SK-N-SH treated with all-trans-retinoic acid at 6 μM for 48 hours (cell line): Measurements from ENCODE around the gene LPAR2.
A peak's percentile ranks its signal among the peaks of the same experiment; 100 is the strongest.

Source experiments
- ATAC-seq: fragments of 200-7000 bp; cut with Tn5 transposase; 3 replicates; pipeline ENCODE4 v1.9.1; 2020; ENCODE audit warnings: mild to moderate bottlenecking, moderate library complexity
- ARNTL ChIP-seq: fragments of 450-650 bp; formaldehyde crosslinking; IDR thresholded peaks from 2 replicates; pipeline ENCODE4 v1.5.0; 2020; ENCODE audit warnings: low read depth, mild to moderate bottlenecking, moderate library complexity, borderline replicate concordance
- BACH2 ChIP-seq: fragments of 250-450 bp; sonication (Bioruptor Pico); IDR thresholded peaks from 2 replicates; pipeline ENCODE4 v1.9.0; 2021; ENCODE audit warnings: mild to moderate bottlenecking, borderline replicate concordance
- CSDC2 ChIP-seq: fragments of 250-450 bp; sonication (Bioruptor Pico); IDR thresholded peaks from 2 replicates; pipeline ENCODE4 v1.5.0; 2020; ENCODE audit warnings: mild to moderate bottlenecking, moderate library complexity
- GLIS3 ChIP-seq: fragments of 250-450 bp; sonication (Bioruptor Pico); IDR thresholded peaks from 2 replicates; pipeline ENCODE4 v1.5.0; 2020; ENCODE audit warnings: mild to moderate bottlenecking, moderate library complexity
- ISL1 ChIP-seq: fragments of 250-450 bp; sonication (Bioruptor Pico); IDR thresholded peaks from 2 replicates; pipeline ENCODE4 v2.1.2; 2022; ENCODE audit warnings: mild to moderate bottlenecking, moderate library complexity
- OSR1 ChIP-seq: fragments of 250-450 bp; sonication (Bioruptor Pico); IDR thresholded peaks from 2 replicates; pipeline ENCODE4 v1.8.0; 2022; ENCODE audit warnings: moderate library complexity, mild to moderate bottlenecking, inconsistent platforms
- PPARA ChIP-seq: fragments of 250-450 bp; sonication (Bioruptor Pico); IDR thresholded peaks from 2 replicates; pipeline ENCODE4 v1.5.0; 2020; ENCODE audit warnings: mild to moderate bottlenecking, borderline replicate concordance
- SNAI2 ChIP-seq: fragments of 250-450 bp; sonication (Bioruptor Pico); IDR thresholded peaks from 2 replicates; pipeline ENCODE4 v1.5.0; 2020; ENCODE audit warnings: mild to moderate bottlenecking, moderate library complexity
- TCF4 ChIP-seq: fragments of 250-450 bp; sonication (Bioruptor Pico); IDR thresholded peaks from 2 replicates; pipeline ENCODE4 v1.8.0; 2021; ENCODE audit warnings: mild to moderate bottlenecking, moderate library complexity, borderline replicate concordance
- TOX ChIP-seq: fragments of 250-450 bp; sonication (Bioruptor Pico); IDR thresholded peaks from 2 replicates; pipeline ENCODE4 v1.8.0; 2021; ENCODE audit warnings: mild to moderate bottlenecking, moderate library complexity, borderline replicate concordance
- ZC3H10 ChIP-seq: fragments of 250-450 bp; sonication (Bioruptor Pico); IDR thresholded peaks from 2 replicates; pipeline ENCODE4 v1.5.1; 2021; ENCODE audit warnings: mild to moderate bottlenecking, moderate library complexity
- ZFP3 ChIP-seq: fragments of 250-450 bp; sonication (Bioruptor Pico); IDR thresholded peaks from 2 replicates; pipeline ENCODE4 v1.5.0; 2020; ENCODE audit warnings: mild to moderate bottlenecking, moderate library complexity
- ZFP30 ChIP-seq: fragments of 450-650 bp; formaldehyde crosslinking; IDR thresholded peaks from 2 replicates; pipeline ENCODE4 v1.5.0; 2022; ENCODE audit warnings: mild to moderate bottlenecking, moderate library complexity
- ZNF565 ChIP-seq: fragments of 450-650 bp; formaldehyde crosslinking; conservative IDR thresholded peaks from 2 replicates; pipeline ENCODE4 v1.5.0; 2020; ENCODE audit warnings: low read depth, mild to moderate bottlenecking, moderate library complexity
- ZNF70 ChIP-seq: fragments of 450-650 bp; formaldehyde crosslinking; IDR thresholded peaks from 2 replicates; pipeline ENCODE4 v1.5.0; 2020; ENCODE audit warnings: mild to moderate bottlenecking, moderate library complexity
- ZNF8 ChIP-seq: fragments of 450-650 bp; formaldehyde crosslinking; IDR thresholded peaks from 2 replicates; pipeline ENCODE4 v1.5.0; 2020; ENCODE audit warnings: mild to moderate bottlenecking, moderate library complexity
- TF ChIP-seq, protein P1 (sequence below): fragments of 250-450 bp; sonication (Bioruptor Pico); IDR thresholded peaks from 2 replicates; pipeline ENCODE4 v1.8.0; 2021; ENCODE audit warnings: low read depth, mild to moderate bottlenecking, moderate library complexity, borderline replicate concordance
- TF ChIP-seq, protein P2 (sequence below): fragments of 250-450 bp; sonication (Bioruptor Pico); IDR thresholded peaks from 2 replicates; pipeline ENCODE4 v1.5.0; 2020; ENCODE audit warnings: mild to moderate bottlenecking, moderate library complexity
- TF ChIP-seq, protein P3 (sequence below): fragments of 250-450 bp; sonication (Bioruptor Pico); IDR thresholded peaks from 2 replicates; pipeline ENCODE4 v1.8.0; 2020; ENCODE audit warnings: mild to moderate bottlenecking, moderate library complexity, borderline replicate concordance
- TF ChIP-seq, protein P4 (sequence below): fragments of 250-450 bp; sonication (Bioruptor Pico); IDR thresholded peaks from 2 replicates; pipeline ENCODE4 v1.5.1; 2020; ENCODE audit warnings: low read depth, mild to moderate bottlenecking, moderate library complexity
- TF ChIP-seq, protein P5 (sequence below): fragments of 250-450 bp; sonication (Bioruptor Pico); IDR thresholded peaks from 2 replicates; pipeline ENCODE4 v1.5.1; 2021; ENCODE audit warnings: mild to moderate bottlenecking, moderate library complexity

The LPAR2 gene

DNA sequence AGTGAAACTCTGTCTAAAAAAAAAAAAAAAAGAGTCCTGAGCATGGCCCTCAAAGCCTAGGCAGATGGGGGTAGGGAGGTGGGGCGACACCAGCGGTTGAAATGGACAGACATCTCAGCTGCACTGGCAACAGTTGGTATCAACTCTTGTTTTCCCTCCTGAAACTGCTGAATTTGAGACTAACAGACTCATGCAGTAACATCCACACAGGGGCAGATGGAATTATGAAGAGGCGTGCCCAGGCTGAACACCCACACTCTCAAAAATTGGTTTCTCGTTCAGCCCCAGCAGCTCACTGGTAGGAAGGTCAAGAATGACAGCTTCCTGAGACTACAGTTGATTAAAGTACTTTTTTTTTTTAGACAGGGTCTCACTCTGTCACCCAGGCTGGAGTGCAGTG lies 33.6 kb downstream of the LPAR2 start:
- no peak for ATAC-seq
- TF ChIP-seq, protein P1, sequence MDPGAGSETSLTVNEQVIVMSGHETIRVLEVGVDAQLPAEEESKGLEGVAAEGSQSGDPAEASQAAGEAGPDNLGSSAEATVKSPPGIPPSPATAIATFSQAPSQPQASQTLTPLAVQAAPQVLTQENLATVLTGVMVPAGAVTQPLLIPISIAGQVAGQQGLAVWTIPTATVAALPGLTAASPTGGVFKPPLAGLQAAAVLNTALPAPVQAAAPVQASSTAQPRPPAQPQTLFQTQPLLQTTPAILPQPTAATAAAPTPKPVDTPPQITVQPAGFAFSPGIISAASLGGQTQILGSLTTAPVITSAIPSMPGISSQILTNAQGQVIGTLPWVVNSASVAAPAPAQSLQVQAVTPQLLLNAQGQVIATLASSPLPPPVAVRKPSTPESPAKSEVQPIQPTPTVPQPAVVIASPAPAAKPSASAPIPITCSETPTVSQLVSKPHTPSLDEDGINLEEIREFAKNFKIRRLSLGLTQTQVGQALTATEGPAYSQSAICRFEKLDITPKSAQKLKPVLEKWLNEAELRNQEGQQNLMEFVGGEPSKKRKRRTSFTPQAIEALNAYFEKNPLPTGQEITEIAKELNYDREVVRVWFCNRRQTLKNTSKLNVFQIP = no peak
- no peak for TF ChIP-seq ZNF70 (CRISPR knock-in tag)

DNA sequence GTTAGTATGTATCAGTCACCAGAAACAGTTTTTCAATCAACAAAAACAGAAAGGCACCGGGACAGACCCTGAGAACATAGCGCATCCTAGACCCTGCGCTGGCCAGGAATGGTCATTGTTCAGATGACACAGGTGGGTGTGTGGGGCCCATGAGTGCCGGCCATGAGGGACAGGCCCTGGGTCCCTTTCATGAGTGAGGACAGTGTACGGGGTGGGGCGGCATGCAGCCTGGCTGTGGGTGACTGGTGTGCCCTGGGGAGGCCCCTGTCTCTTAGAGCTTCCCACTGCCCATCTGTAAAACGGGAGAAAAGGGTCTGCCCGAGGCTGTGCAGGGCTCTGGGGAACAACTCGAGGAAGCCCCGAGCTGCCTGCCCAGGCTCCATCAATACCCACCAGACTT lies 35.3 kb downstream of the LPAR2 start:
- TF ChIP-seq ZC3H10 (CRISPR knock-in tag) = no peak
- no peak for TF ChIP-seq PPARA (CRISPR knock-in tag)
- no peak for TF ChIP-seq ZNF70 (CRISPR knock-in tag)
- TF ChIP-seq, protein P2, sequence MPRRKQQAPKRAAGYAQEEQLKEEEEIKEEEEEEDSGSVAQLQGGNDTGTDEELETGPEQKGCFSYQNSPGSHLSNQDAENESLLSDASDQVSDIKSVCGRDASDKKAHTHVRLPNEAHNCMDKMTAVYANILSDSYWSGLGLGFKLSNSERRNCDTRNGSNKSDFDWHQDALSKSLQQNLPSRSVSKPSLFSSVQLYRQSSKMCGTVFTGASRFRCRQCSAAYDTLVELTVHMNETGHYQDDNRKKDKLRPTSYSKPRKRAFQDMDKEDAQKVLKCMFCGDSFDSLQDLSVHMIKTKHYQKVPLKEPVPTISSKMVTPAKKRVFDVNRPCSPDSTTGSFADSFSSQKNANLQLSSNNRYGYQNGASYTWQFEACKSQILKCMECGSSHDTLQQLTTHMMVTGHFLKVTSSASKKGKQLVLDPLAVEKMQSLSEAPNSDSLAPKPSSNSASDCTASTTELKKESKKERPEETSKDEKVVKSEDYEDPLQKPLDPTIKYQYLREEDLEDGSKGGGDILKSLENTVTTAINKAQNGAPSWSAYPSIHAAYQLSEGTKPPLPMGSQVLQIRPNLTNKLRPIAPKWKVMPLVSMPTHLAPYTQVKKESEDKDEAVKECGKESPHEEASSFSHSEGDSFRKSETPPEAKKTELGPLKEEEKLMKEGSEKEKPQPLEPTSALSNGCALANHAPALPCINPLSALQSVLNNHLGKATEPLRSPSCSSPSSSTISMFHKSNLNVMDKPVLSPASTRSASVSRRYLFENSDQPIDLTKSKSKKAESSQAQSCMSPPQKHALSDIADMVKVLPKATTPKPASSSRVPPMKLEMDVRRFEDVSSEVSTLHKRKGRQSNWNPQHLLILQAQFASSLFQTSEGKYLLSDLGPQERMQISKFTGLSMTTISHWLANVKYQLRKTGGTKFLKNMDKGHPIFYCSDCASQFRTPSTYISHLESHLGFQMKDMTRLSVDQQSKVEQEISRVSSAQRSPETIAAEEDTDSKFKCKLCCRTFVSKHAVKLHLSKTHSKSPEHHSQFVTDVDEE = no peak
- TF ChIP-seq BACH2 = no peak
- TF ChIP-seq ZNF8 (CRISPR knock-in tag) = no peak
- ATAC-seq = no peak

DNA sequence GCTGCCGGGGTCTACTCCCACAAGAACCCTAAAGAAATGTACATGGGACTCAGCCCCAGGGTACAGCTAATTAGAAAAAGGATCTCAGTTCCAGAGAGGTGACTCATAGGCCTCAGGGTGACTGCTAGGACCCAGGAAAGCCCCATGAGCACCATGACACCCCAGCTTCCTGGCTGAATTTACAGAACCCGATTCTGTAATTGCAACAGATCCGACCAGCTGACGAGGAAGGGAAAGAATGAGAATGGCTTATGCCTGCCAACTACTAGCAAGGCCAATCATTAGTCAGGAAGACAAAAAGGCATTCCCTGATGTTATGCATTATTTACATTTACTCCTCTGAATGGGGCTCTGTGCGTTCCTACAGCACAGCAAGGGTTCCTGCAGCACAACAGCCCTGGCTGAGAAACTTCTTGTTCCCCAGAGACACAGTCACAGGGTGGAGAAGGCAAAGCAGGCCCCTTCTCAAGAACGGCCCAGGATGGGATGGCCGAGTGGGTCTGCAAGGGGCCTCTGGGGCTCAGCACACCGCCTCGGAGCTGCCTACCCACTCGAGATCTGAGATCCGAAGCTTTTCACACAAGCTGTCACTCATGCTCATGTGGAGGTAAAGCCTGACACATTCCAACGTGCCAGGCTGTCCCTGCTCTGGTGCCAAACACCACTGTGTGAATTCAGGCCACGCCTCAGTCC lies 36.7 kb downstream of the LPAR2 start:
- TF ChIP-seq ZC3H10 (CRISPR knock-in tag) = no peak
- TF ChIP-seq, protein P3, sequence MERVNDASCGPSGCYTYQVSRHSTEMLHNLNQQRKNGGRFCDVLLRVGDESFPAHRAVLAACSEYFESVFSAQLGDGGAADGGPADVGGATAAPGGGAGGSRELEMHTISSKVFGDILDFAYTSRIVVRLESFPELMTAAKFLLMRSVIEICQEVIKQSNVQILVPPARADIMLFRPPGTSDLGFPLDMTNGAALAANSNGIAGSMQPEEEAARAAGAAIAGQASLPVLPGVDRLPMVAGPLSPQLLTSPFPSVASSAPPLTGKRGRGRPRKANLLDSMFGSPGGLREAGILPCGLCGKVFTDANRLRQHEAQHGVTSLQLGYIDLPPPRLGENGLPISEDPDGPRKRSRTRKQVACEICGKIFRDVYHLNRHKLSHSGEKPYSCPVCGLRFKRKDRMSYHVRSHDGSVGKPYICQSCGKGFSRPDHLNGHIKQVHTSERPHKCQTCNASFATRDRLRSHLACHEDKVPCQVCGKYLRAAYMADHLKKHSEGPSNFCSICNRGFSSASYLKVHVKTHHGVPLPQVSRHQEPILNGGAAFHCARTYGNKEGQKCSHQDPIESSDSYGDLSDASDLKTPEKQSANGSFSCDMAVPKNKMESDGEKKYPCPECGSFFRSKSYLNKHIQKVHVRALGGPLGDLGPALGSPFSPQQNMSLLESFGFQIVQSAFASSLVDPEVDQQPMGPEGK (CRISPR knock-in tag) = no peak
- TF ChIP-seq CSDC2 (CRISPR knock-in tag) = no peak
- TF ChIP-seq, all 23 proteins: peak for 0
- peak; percentile 87 for ATAC-seq

DNA sequence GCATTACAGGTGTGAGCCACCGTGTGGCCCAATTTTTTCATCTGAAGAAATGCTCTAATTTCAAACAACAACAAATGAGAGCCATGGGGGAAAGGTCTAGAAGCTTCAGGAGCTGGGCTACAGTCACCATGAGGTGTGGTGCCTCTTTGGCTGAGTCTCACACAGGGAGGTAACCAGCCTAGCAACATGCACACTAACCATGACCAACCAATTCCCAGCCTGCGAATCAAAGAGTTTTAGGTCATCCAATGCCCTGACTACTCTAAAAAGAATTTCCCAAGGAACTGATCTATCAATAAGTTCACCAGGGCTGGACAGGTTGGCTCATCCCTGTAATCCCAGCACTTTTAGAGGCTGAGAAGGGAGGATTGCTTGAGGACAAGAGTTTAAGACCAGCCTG lies 39.5 kb downstream of the LPAR2 start:
- TF ChIP-seq, protein P4, sequence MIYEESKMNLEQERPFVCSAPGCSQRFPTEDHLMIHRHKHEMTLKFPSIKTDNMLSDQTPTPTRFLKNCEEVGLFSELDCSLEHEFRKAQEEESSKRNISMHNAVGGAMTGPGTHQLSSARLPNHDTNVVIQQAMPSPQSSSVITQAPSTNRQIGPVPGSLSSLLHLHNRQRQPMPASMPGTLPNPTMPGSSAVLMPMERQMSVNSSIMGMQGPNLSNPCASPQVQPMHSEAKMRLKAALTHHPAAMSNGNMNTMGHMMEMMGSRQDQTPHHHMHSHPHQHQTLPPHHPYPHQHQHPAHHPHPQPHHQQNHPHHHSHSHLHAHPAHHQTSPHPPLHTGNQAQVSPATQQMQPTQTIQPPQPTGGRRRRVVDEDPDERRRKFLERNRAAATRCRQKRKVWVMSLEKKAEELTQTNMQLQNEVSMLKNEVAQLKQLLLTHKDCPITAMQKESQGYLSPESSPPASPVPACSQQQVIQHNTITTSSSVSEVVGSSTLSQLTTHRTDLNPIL (CRISPR knock-in tag) = no peak
- no peak for TF ChIP-seq ZC3H10 (CRISPR knock-in tag)
- TF ChIP-seq, protein P5, sequence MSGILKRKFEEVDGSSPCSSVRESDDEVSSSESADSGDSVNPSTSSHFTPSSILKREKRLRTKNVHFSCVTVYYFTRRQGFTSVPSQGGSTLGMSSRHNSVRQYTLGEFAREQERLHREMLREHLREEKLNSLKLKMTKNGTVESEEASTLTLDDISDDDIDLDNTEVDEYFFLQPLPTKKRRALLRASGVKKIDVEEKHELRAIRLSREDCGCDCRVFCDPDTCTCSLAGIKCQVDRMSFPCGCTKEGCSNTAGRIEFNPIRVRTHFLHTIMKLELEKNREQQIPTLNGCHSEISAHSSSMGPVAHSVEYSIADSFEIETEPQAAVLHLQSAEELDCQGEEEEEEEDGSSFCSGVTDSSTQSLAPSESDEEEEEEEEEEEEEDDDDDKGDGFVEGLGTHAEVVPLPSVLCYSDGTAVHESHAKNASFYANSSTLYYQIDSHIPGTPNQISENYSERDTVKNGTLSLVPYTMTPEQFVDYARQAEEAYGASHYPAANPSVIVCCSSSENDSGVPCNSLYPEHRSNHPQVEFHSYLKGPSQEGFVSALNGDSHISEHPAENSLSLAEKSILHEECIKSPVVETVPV (CRISPR knock-in tag) = no peak
- TF ChIP-seq PPARA (CRISPR knock-in tag) = no peak
- no peak for TF ChIP-seq SNAI2 (CRISPR knock-in tag)
- TF ChIP-seq CSDC2 (CRISPR knock-in tag) = no peak
- no peak for TF ChIP-seq ARNTL (CRISPR knock-in tag)
- TF ChIP-seq OSR1 = no peak
- TF ChIP-seq ISL1 (CRISPR knock-in tag) = no peak
- no peak for TF ChIP-seq TOX
- no peak for TF ChIP-seq ZFP3 (CRISPR knock-in tag)
- no peak for TF ChIP-seq ZFP30
- TF ChIP-seq ZNF565 (CRISPR knock-in tag) = no peak
- TF ChIP-seq GLIS3 = no peak
- TF ChIP-seq, protein P3 (CRISPR knock-in tag) = no peak
- TF ChIP-seq TCF4 (CRISPR knock-in tag) = no peak
- TF ChIP-seq, all 23 proteins: peak for 0
- no peak for ATAC-seq
